Hepatocyte (in vitro differentiated cells): ENCODE measurements around the gene ATG4B. TPM values are rescaled to one million over a fixed set of nuclear protein-coding genes. Genes with fewer than 3 reads are reported as not detected.
A peak's percentile ranks its signal among the peaks of the same experiment; 100 is the strongest.

Source experiments
- DNase-seq: peaks from one replicate; pipeline ENCODE4 v3.0.0-alpha.2; 2016; ENCODE audit warnings: low spot score
- H2AFZ ChIP-seq: fragments of 200-600 bp; sonication (generic); 2 replicates; pipeline ENCODE4 v1.6.0; 2016; ENCODE audit warnings: antibody characterized with exemption, mild to moderate bottlenecking
- H3K27ac ChIP-seq: fragments of 200-600 bp; sonication (generic); 2 replicates; pipeline ENCODE4 v1.5.1; 2016; ENCODE audit warnings: mild to moderate bottlenecking
- H3K27me3 ChIP-seq: fragments of 200-600 bp; sonication (generic); 2 replicates; pipeline ENCODE4 v1.6.1; 2016
- H3K36me3 ChIP-seq: fragments of 200-600 bp; sonication (generic); replicated peaks from 2 replicates; pipeline ENCODE4 v1.5.1; 2016; ENCODE audit warnings: low read depth; ENCODE audit not compliant: insufficient read depth
- H3K4me1 ChIP-seq: fragments of 200-600 bp; sonication (generic); 2 replicates; pipeline ENCODE4 v1.5.1; 2016; ENCODE audit warnings: mild to moderate bottlenecking, moderate library complexity; ENCODE audit not compliant: insufficient read depth
- H3K4me2 ChIP-seq: fragments of 200-600 bp; sonication (generic); 2 replicates; pipeline ENCODE4 v1.6.0; 2016
- H3K4me3 ChIP-seq: fragments of 200-600 bp; sonication (generic); 2 replicates; pipeline ENCODE4 v1.5.1; 2016; ENCODE audit warnings: mild to moderate bottlenecking
- H3K79me2 ChIP-seq: fragments of 200-600 bp; sonication (generic); 2 replicates; pipeline ENCODE4 v1.6.0; 2017; ENCODE audit warnings: mild to moderate bottlenecking
- H3K9me2 ChIP-seq: fragments of 200-600 bp; sonication (generic); replicated peaks from 2 replicates; pipeline ENCODE4 v1.6.0; 2017; ENCODE audit warnings: mild to moderate bottlenecking; ENCODE audit not compliant: insufficient read depth
- H3K9me3 ChIP-seq: fragments of 200-600 bp; sonication (generic); 2 replicates; pipeline ENCODE4 v1.5.1; 2016; ENCODE audit warnings: low read depth, mild to moderate bottlenecking
- H4K20me1 ChIP-seq: fragments of 200-600 bp; sonication (generic); 2 replicates; pipeline ENCODE4 v1.6.0; 2016; ENCODE audit warnings: mild to moderate bottlenecking; ENCODE audit not compliant: insufficient read depth, poor library complexity, severe bottlenecking
- EZH2 ChIP-seq: fragments of 200-600 bp; sonication (generic); IDR thresholded peaks from 2 replicates; pipeline ENCODE4 v1.6.1; 2016; ENCODE audit warnings: antibody characterized with exemption, mild to moderate bottlenecking, borderline replicate concordance
- EZH2phosphoT487 ChIP-seq: fragments of 200-600 bp; sonication (generic); IDR thresholded peaks from one replicate; pipeline ENCODE4 v1.6.1; 2018; ENCODE audit warnings: antibody characterized with exemption, mild to moderate bottlenecking, low read depth, moderate library complexity; ENCODE audit not compliant: unreplicated experiment, severe bottlenecking
- WGBS: methylation state at CpG from one replicate; pipeline ENCODE4 v1.1.6; 2016; ENCODE audit warnings: low lambda C conversion rate; ENCODE audit errors: missing lambda C conversion rate; 5-methylcytosine and 5-hydroxymethylcytosine counted together
- polyA plus RNA-seq: library from polyadenylated mRNA; unstranded; fragments of >200 nt; fragmentation: Nextera tagmentation; extraction: Ambion mirVana; gene quantifications from 2 replicates; pipeline ENCODE4 v1.2.1, GENCODE V29; 2016
- total RNA-seq: library from RNA; depleted of rRNA; stranded (reverse); fragments of >200 nt; gene quantifications from 2 replicates; pipeline ENCODE4 v1.2.3, GENCODE V29; 2014
- TF ChIP-seq, protein P1 (sequence below): fragments of 200-600 bp; sonication (generic); IDR thresholded peaks from 2 replicates; pipeline ENCODE4 v1.5.1; 2016; ENCODE audit warnings: antibody characterized with exemption, mild to moderate bottlenecking; ENCODE audit not compliant: poor library complexity

Gene ATG4B
- total and polyA plus RNA-seq, 2 experiments from 2014 or later = 61.3 to 108 TPM

DNA sequence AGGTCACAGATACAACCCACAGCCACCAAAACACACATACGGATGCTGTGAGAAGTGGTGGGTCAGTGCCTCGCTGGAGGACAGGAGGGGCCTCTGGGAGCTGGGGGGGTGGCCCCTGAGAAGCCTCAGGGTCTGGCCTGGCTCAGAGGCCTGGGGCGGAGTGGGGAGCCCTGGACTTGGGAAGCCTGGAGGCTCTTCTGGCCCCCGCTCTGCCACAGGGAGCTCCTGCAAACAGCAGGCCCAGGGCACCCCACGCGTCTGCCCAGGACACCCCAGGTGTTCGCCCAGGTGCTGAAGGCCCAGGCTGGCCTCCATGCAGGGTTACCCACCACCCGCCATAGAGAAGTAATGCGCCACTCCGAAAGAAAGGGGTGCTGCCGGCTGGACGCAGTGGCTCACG, 26.4 kb upstream of the ATG4B start:
- TF ChIP-seq EZH2phosphoT487 (no peak), EZH2 (no peak)
- TF ChIP-seq, protein P1, sequence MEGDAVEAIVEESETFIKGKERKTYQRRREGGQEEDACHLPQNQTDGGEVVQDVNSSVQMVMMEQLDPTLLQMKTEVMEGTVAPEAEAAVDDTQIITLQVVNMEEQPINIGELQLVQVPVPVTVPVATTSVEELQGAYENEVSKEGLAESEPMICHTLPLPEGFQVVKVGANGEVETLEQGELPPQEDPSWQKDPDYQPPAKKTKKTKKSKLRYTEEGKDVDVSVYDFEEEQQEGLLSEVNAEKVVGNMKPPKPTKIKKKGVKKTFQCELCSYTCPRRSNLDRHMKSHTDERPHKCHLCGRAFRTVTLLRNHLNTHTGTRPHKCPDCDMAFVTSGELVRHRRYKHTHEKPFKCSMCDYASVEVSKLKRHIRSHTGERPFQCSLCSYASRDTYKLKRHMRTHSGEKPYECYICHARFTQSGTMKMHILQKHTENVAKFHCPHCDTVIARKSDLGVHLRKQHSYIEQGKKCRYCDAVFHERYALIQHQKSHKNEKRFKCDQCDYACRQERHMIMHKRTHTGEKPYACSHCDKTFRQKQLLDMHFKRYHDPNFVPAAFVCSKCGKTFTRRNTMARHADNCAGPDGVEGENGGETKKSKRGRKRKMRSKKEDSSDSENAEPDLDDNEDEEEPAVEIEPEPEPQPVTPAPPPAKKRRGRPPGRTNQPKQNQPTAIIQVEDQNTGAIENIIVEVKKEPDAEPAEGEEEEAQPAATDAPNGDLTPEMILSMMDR = no peak
- Histone ChIP-seq H3K4me2 (peak overlapping the region; percentile 99), H3K79me2 (peaks cover 66% of the 10 kb centered on the region), H3K27me3 (no peaks in the 10 kb centered on the region), H3K9me2 (no peaks in the 10 kb centered on the region), H3K36me3 (no peaks in the 10 kb centered on the region), H3K4me1 (peaks cover 22% of the 10 kb centered on the region), H3K4me3 (no peak overlapping the region), H2AFZ (no peak overlapping the region), H3K9me3 (no peaks in the 10 kb centered on the region), H4K20me1 (peaks cover 3% of the 10 kb centered on the region), H3K27ac (peak overlapping the region; percentile 95)
- 97% methylated on average over 12 of the region's 13 CpGs for WGBS
- no peak for DNase-seq

DNA sequence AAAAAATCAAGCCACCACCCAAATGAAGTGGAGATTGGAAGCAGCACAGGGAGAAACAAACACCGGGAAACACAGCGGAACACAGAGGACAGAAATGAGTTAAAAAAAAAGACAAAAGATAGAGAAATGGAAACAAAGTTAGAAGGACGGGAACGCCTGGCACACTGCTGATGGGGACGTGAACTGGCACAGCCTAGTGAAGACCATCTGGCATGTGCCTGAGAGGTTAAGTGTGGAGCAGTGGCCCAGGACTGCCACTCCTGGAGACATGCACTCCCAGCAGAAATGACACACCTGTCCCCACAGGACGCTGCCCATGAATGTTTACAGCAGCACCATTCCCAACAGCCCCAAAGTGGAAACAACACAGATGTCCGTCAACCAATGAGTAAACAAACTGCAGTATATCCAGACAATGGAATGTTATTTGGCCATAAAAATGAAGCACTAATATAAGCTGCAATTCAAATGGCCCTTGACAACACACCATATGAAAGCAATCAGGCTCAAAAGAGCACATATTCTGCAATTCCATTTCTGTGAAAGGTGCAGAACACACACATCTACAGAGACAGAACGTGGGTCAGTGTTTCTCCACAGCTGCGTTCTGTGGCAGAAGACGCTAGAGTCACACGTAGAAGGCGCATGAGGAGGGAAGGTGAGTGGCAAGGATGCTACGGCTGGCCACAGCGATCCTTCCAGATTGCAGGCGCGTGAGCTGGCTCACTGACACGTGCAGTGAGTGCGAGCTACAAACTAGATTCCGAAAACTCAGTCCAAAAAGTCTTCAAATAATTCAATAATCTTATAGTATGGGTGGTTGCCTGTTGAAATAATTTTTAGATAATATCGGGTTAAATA, 25.1 kb upstream of the ATG4B start:
- H4K20me1 ChIP-seq = peaks cover 3% of the 10 kb centered on the region
- H2AFZ ChIP-seq = no peak overlapping the region
- no peak overlapping the region for H3K4me3 ChIP-seq
- no peaks in the 10 kb centered on the region for H3K27me3 ChIP-seq
- H3K27ac ChIP-seq = peak overlapping the region; percentile 66
- 70% methylated on average over 20 of the region's 20 CpGs for WGBS
- DNase-seq = no peak
- peak overlapping the region; percentile 34 for H3K4me2 ChIP-seq
- H3K9me2 ChIP-seq = no peaks in the 10 kb centered on the region
- peaks cover 78% of the 10 kb centered on the region for H3K79me2 ChIP-seq
- no peaks in the 10 kb centered on the region for H3K9me3 ChIP-seq
- no peaks in the 10 kb centered on the region for H3K36me3 ChIP-seq
- TF ChIP-seq, protein P1 = no peak
- TF ChIP-seq EZH2phosphoT487 = no peak
- TF ChIP-seq EZH2 = no peak
- peaks cover 22% of the 10 kb centered on the region for H3K4me1 ChIP-seq

DNA sequence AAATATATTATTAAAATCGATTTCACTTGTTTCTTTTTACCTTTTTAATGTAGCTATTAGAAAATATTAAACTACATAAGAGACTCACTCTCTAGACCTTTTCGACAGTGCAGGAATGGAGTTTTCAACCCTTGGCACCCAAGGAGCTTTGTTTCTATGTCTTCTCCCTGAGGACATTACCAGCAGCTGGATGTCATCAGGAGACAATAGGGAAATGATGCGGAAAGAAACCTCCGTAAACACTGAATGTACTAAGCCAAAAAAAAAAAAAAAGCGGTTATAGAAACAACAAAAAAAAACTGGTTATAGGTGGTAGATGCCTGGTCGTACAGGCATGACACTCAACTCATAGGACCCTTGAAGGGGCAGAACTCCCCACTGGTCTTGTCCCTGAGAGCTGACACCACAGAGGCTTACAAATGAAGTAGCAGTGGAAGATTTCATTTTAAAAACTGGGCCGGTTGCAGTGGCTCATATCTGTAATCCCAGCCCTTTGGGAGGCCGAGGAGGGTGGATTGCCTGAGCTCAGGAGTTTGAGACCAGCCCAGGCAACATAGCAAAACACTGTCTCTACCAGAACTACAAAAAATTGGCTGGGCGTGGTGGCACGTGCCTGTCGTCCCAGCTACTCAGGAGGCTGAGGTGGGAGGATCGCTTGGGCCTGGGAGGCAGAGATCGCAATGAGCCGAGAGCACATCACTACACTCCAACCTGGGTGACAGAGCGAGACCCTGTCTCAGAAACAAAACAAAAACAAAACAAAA, 24.3 kb upstream of the ATG4B start:
- H3K36me3 ChIP-seq = no peaks in the 10 kb centered on the region
- no peak overlapping the region for H3K4me3 ChIP-seq
- no peaks in the 10 kb centered on the region for H3K27me3 ChIP-seq
- peak overlapping the region; percentile 34 for H3K4me2 ChIP-seq
- 86% methylated on average over 15 of the region's 15 CpGs for WGBS
- H3K4me1 ChIP-seq = peaks cover 22% of the 10 kb centered on the region
- peaks cover 84% of the 10 kb centered on the region for H3K79me2 ChIP-seq
- H3K9me2 ChIP-seq = no peaks in the 10 kb centered on the region
- H3K9me3 ChIP-seq = no peaks in the 10 kb centered on the region
- TF ChIP-seq EZH2phosphoT487 = no peak
- TF ChIP-seq, protein P1 = no peak
- TF ChIP-seq EZH2 = no peak
- DNase-seq = no peak
- H4K20me1 ChIP-seq = peaks cover 3% of the 10 kb centered on the region
- H3K27ac ChIP-seq = peak overlapping the region; percentile 66
- no peak overlapping the region for H2AFZ ChIP-seq
